Left ventricle myocardium inferior (tissue), 1 donor: ENCODE measurements around the gene MAPK8. TPM values are rescaled to one million over a fixed set of nuclear protein-coding genes. Genes with fewer than 3 reads are reported as not detected.

Experiments used
- DNase-seq: peaks from one replicate; pipeline ENCODE4 v3.0.0-alpha.2; 2020
- H3K27ac ChIP-seq: fragments of 200-600 bp; replicated peaks from 2 replicates; pipeline ENCODE4 v1.8.0; 2021
- H3K27me3 ChIP-seq: fragments of 200-600 bp; 2 replicates; pipeline ENCODE4 v1.8.0; 2021; ENCODE audit warnings: low read depth
- H3K36me3 ChIP-seq: fragments of 200-600 bp; 2 replicates; pipeline ENCODE4 v1.8.0; 2021
- H3K4me1 ChIP-seq: fragments of 200-600 bp; 2 replicates; pipeline ENCODE4 v1.8.0; 2021
- H3K4me3 ChIP-seq: fragments of 200-600 bp; 2 replicates; pipeline ENCODE4 v1.8.0; 2021; ENCODE audit warnings: mild to moderate bottlenecking, moderate library complexity
- H3K9me3 ChIP-seq: fragments of 200-600 bp; replicated peaks from 2 replicates; pipeline ENCODE4 v1.8.0; 2021
- CTCF ChIP-seq: fragments of 200-600 bp; IDR thresholded peaks from 2 replicates; pipeline ENCODE4 v1.8.0; 2021; ENCODE audit warnings: antibody characterized with exemption, mild to moderate bottlenecking, borderline replicate concordance
- intact Hi-C: fragments of 100-400 bp; cut with micrococcal nuclease; formaldehyde crosslinking; loops from one replicate; pipeline ENCODE4 v1.11.0; 2022
- total RNA-seq: library from RNA; stranded (reverse); fragmentation: NEBNext Ultra II Directional; extraction: Animal tissue kit (Norgen Biotek cat#: 25700); gene quantifications from one replicate; pipeline ENCODE4 v1.2.1, GENCODE V29; 2021
- donor health status: DM: no; HTN: yes; CAD: no; lungs with severe emphysema.

The MAPK8 gene
- total RNA-seq, 1 donor from 2014 or later, result 32.7 TPM

- no peaks in the 10 kb centered on the region for H3K27me3 ChIP-seq
- TF ChIP-seq CTCF, result no peak
Measured at GRCh38 chr10:48383393-48383792, 76.9 kb downstream of the MAPK8 start.

DNA sequence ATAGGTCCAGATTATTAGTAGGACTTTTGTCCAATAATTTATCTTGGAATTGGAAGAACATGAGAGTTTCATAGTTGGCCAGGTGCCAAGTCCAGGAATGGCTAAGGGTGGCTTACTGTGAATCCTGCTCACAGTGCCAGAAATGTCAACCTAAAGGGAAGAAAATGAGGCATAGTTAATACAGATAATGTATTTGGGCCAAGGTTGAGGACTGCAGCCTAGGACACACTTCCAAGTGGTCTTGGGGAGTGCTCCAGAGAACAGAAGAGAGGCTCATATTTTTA lies 78.2 kb downstream of the MAPK8 start:
- DNase-seq, result no peak
- peaks cover 21% of the 10 kb centered on the region for H3K9me3 ChIP-seq
- no peak overlapping the region for H3K27ac ChIP-seq
- no peak overlapping the region for H3K4me3 ChIP-seq
- H3K36me3 ChIP-seq, result peaks cover 3% of the 10 kb centered on the region
- intact Hi-C loops, result no loop called here
- H3K4me1 ChIP-seq, result peaks cover 29% of the 10 kb centered on the region
- no peak for TF ChIP-seq CTCF
- no peaks in the 10 kb centered on the region for H3K27me3 ChIP-seq

More at GRCh38 chr10:48383393-48383792, 76.9 kb downstream of the MAPK8 start:
- Histone ChIP-seq H3K4me3 (no peak overlapping the region), H3K9me3 (peaks cover 21% of the 10 kb centered on the region), H3K36me3 (peaks cover 3% of the 10 kb centered on the region), H3K27ac (no peak overlapping the region), H3K4me1 (peaks cover 20% of the 10 kb centered on the region)
- no peak for DNase-seq
- intact Hi-C loops, result no loop called here

DNA sequence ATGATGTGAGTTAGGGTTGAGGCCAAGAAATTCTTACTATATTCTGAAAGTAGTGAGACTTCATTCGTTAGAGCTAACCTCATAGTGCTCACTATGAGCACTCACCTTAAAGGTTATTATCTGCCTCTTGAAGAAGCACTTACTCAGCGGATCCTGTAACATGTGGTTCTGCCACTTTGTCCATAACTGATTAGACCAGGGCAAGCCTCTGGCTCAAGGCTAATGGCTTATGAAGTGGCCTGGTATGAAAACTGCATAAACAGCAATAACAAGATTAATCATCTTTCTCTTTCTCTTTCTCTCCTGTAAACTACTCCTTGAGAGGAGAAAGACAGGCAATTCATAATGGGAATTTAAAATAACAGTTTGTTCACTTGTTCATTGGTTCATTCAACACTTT lies 82.8 kb downstream of the MAPK8 start:
- no peaks in the 10 kb centered on the region for H3K9me3 ChIP-seq
- no peak overlapping the region for H3K4me3 ChIP-seq
- DNase-seq, result no peak
- H3K27me3 ChIP-seq, result no peaks in the 10 kb centered on the region
- TF ChIP-seq CTCF, result no peak
- intact Hi-C loops, result no loop called here
- H3K36me3 ChIP-seq, result no peaks in the 10 kb centered on the region
- H3K4me1 ChIP-seq, result peaks cover 46% of the 10 kb centered on the region
- no peak overlapping the region for H3K27ac ChIP-seq

GRCh38 chr10:48389846-48390557 lies 83.5 kb downstream of the MAPK8 start:
- no peak for DNase-seq
- no peak for TF ChIP-seq CTCF
- intact Hi-C loops, result no loop called here
- Histone ChIP-seq H3K27me3 (no peaks in the 10 kb centered on the region), H3K4me1 (peaks cover 38% of the 10 kb centered on the region), H3K4me3 (no peak overlapping the region), H3K9me3 (no peaks in the 10 kb centered on the region), H3K27ac (no peak overlapping the region), H3K36me3 (no peaks in the 10 kb centered on the region)

GRCh38 chr10:48390558-48390871 lies 84.0 kb downstream of the MAPK8 start:
- H3K9me3 ChIP-seq, result no peaks in the 10 kb centered on the region
- no peaks in the 10 kb centered on the region for H3K36me3 ChIP-seq
- TF ChIP-seq CTCF, result no peak
- intact Hi-C loops, result no loop called here
- H3K4me3 ChIP-seq, result no peak overlapping the region
- no peaks in the 10 kb centered on the region for H3K27me3 ChIP-seq
- DNase-seq, result no peak
- H3K4me1 ChIP-seq, result peaks cover 38% of the 10 kb centered on the region
- no peak overlapping the region for H3K27ac ChIP-seq
